Loucy (cell line): ENCODE results near the gene KLRC2.
"Not testable (repeated sequence)": the region's sequence is repeated elsewhere in the genome, so short reads cannot be mapped to it uniquely, and the experiment has no call there.

Source experiments
- H2AFZ ChIP-seq: fragments of 200-600 bp; sonication (generic); 2 replicates; pipeline ENCODE4 v1.6.0; 2016; ENCODE audit warnings: antibody characterized with exemption, mild to moderate bottlenecking, low read length, moderate library complexity
- H3F3A ChIP-seq: fragments of 200-600 bp; 2 replicates; pipeline ENCODE4 v1.6.0; 2016; ENCODE audit warnings: antibody characterized with exemption, low read depth, mild to moderate bottlenecking
- H3K27me3 ChIP-seq: fragments of 200-600 bp; sonication (generic); 2 replicates; pipeline ENCODE4 v1.6.1; 2014; ENCODE audit warnings: low read length, mild to moderate bottlenecking; ENCODE audit not compliant: insufficient read depth, poor library complexity, severe bottlenecking
- H3K36me3 ChIP-seq: fragments of 200-600 bp; sonication (generic); 2 replicates; pipeline ENCODE4 v1.6.1; 2016; ENCODE audit warnings: low read length; ENCODE audit not compliant: insufficient read depth
- H3K4me1 ChIP-seq: fragments of 200-600 bp; sonication (generic); 2 replicates; pipeline ENCODE4 v1.5.1; 2014; ENCODE audit warnings: low read length, mild to moderate bottlenecking; ENCODE audit not compliant: insufficient read depth, poor library complexity, severe bottlenecking
- H3K4me2 ChIP-seq: fragments of 200-600 bp; sonication (generic); 2 replicates; pipeline ENCODE4 v1.6.0; 2014; ENCODE audit warnings: antibody characterized with exemption, low read length, low read depth, mild to moderate bottlenecking; ENCODE audit not compliant: poor library complexity, severe bottlenecking
- H3K4me3 ChIP-seq: fragments of 200-600 bp; sonication (generic); 2 replicates; pipeline ENCODE4 v1.5.1; 2014; ENCODE audit warnings: low read length, mild to moderate bottlenecking, mixed read lengths; ENCODE audit not compliant: poor library complexity, severe bottlenecking
- H3K79me2 ChIP-seq: fragments of 200-600 bp; sonication (generic); 2 replicates; pipeline ENCODE4 v1.6.1; 2014; ENCODE audit warnings: low read length; ENCODE audit not compliant: insufficient read depth
- H3K9ac ChIP-seq: fragments of 200-600 bp; sonication (generic); 2 replicates; pipeline ENCODE4 v1.6.0; 2014; ENCODE audit warnings: mild to moderate bottlenecking, low read depth, low read length, moderate library complexity; ENCODE audit not compliant: poor library complexity, severe bottlenecking
- H3K9me2 ChIP-seq: fragments of 200-600 bp; sonication (generic); replicated peaks from 2 replicates; pipeline ENCODE4 v1.6.1; 2016; ENCODE audit warnings: low read depth, low read length, mixed read lengths
- H3K9me3 ChIP-seq: fragments of 200-600 bp; sonication (generic); 2 replicates; pipeline ENCODE4 v1.6.1; 2014; ENCODE audit warnings: mild to moderate bottlenecking, antibody characterized with exemption, low read length, low read depth; ENCODE audit not compliant: insufficient read depth
- H4K20me1 ChIP-seq: fragments of 200-600 bp; sonication (generic); 2 replicates; pipeline ENCODE4 v1.6.0; 2014; ENCODE audit warnings: antibody characterized with exemption, low read length, mild to moderate bottlenecking; ENCODE audit not compliant: insufficient read depth, poor library complexity, severe bottlenecking
- CTCF ChIP-seq: fragments of 200-600 bp; sonication (generic); conservative IDR thresholded peaks from 2 replicates; pipeline ENCODE4 v1.5.1; 2014; ENCODE audit warnings: mild to moderate bottlenecking, antibody characterized with exemption, low read length
- EZH2phosphoT487 ChIP-seq: fragments of 200-600 bp; IDR thresholded peaks from 2 replicates; pipeline ENCODE4 v1.6.1; 2018; ENCODE audit warnings: antibody characterized with exemption, mild to moderate bottlenecking, moderate library complexity, borderline replicate concordance

Gene KLRC2

GRCh38 chr12:10435816-10436215 is at the start of gene KLRC2:
KLRC2 (minus strand) TSS chr12:10436010; CDS start chr12:10435986, 24 bp downstream.
- not testable (repeated sequence) for H3K4me3 ChIP-seq, H3K4me1 ChIP-seq, H3K9ac ChIP-seq, H3K36me3 ChIP-seq, H3K9me2 ChIP-seq, H3K4me2 ChIP-seq, H3F3A ChIP-seq, H4K20me1 ChIP-seq, H3K27me3 ChIP-seq, H3K79me2 ChIP-seq, H3K9me3 ChIP-seq, H2AFZ ChIP-seq

- H4K20me1 ChIP-seq, H3K9me3 ChIP-seq, H3K27me3 ChIP-seq, H3K9me2 ChIP-seq, H2AFZ ChIP-seq, H3K4me2 ChIP-seq, H3K36me3 ChIP-seq, H3K79me2 ChIP-seq, H3K4me1 ChIP-seq, H3F3A ChIP-seq, H3K4me3 ChIP-seq, H3K9ac ChIP-seq: not testable (repeated sequence)
Measured at GRCh38 chr12:10481901-10482300, 46.1 kb upstream of the KLRC2 start.

GRCh38 chr12:10472808-10473207 is 37.0 kb upstream of the KLRC2 start:
- H3K9me2 ChIP-seq, H3K36me3 ChIP-seq, H3K4me3 ChIP-seq, H3K27me3 ChIP-seq, H3K79me2 ChIP-seq, H3K9ac ChIP-seq, H3F3A ChIP-seq, H3K4me2 ChIP-seq, H4K20me1 ChIP-seq, H3K4me1 ChIP-seq, H2AFZ ChIP-seq, H3K9me3 ChIP-seq: not testable (repeated sequence)

- Histone ChIP-seq H3K9me3 (no peaks in the 10 kb centered on the region), H3K9me2 (no peaks in the 10 kb centered on the region)
- TF ChIP-seq CTCF = no peak
- TF ChIP-seq EZH2phosphoT487 = no peak
Measured at GRCh38 chr12:10469701-10470100, 33.9 kb upstream of the KLRC2 start.

GRCh38 chr12:10466311-10466710 is 30.5 kb upstream of the KLRC2 start:
- Histone ChIP-seq H3K79me2 (no peaks in the 10 kb centered on the region), H3K36me3 (no peaks in the 10 kb centered on the region), H3K4me2 (no peak overlapping the region), H2AFZ (no peak overlapping the region), H4K20me1 (no peaks in the 10 kb centered on the region), H3K27me3 (no peaks in the 10 kb centered on the region), H3K9me3 (no peaks in the 10 kb centered on the region), H3K9ac (no peak overlapping the region), H3K9me2 (no peaks in the 10 kb centered on the region), H3F3A (no peaks in the 10 kb centered on the region), H3K4me1 (no peaks in the 10 kb centered on the region), H3K4me3 (no peak overlapping the region)
- TF ChIP-seq EZH2phosphoT487 (no peak), CTCF (no peak)

More at GRCh38 chr12:10469701-10470100, 33.9 kb upstream of the KLRC2 start:
- Histone ChIP-seq H3K36me3 (no peaks in the 10 kb centered on the region), H3F3A (no peaks in the 10 kb centered on the region), H3K79me2 (no peaks in the 10 kb centered on the region), H3K27me3 (no peaks in the 10 kb centered on the region), H3K4me2 (no peak overlapping the region), H3K4me3 (no peak overlapping the region), H3K4me1 (no peaks in the 10 kb centered on the region), H2AFZ (no peak overlapping the region), H3K9ac (no peak overlapping the region), H4K20me1 (no peaks in the 10 kb centered on the region)
